Sciatic nerve (tissue), 2 donors: Measurements from ENCODE around the gene TP63. TPM values are rescaled to one million over a fixed set of nuclear protein-coding genes. Genes with fewer than 3 reads are reported as not detected.

Experiments used
- ATAC-seq: fragments of 200-7000 bp; cut with Tn5 transposase; one replicate; pipeline ENCODE4 v1.9.1; 2020; ENCODE audit warnings: mild to moderate bottlenecking, moderate library complexity
- DNase-seq: peaks from one replicate; pipeline ENCODE4 v3.0.0-alpha.2; 2020; ENCODE audit warnings: low spot score
- intact Hi-C: fragments of 100-400 bp; cut with DNase I; formaldehyde crosslinking; loops from one replicate; pipeline ENCODE4 v1.14.2; 2022
- total RNA-seq: library from RNA; stranded (reverse); fragmentation: NEBNext Ultra II Directional; extraction: Animal tissue kit (Norgen Biotek cat#: 25700); gene quantifications from one replicate; pipeline ENCODE4 v1.2.1, GENCODE V29; 2021
- donor health status: DM: no; HTN: no; CAD: no.
- donor health status: DM: no; HTN: no; CAD: no.

Gene TP63
- total RNA-seq, 1 donor from 2014 or later: 7.2 TPM

DNA sequence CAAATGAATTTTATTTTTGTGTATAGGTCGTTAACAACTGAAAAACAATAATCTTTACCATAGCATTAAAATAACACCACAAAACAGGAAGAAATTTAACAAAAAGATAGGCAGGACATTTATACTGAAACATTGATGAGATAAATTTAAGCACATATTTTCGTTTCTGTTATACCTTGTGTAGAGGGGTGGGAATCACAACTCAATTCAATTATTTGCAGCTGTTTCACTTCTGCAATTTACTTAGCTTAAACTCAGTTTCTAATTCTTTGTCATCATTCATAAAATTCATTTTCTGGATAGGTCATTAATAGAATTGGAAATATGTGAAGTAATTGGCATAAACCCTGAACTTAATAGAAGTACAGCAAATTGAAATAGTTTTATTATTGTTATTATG, 42.3 kb downstream of the TP63 start:
- no peak for ATAC-seq
- DNase-seq: no peak
- intact Hi-C loops: no loop called here

DNA sequence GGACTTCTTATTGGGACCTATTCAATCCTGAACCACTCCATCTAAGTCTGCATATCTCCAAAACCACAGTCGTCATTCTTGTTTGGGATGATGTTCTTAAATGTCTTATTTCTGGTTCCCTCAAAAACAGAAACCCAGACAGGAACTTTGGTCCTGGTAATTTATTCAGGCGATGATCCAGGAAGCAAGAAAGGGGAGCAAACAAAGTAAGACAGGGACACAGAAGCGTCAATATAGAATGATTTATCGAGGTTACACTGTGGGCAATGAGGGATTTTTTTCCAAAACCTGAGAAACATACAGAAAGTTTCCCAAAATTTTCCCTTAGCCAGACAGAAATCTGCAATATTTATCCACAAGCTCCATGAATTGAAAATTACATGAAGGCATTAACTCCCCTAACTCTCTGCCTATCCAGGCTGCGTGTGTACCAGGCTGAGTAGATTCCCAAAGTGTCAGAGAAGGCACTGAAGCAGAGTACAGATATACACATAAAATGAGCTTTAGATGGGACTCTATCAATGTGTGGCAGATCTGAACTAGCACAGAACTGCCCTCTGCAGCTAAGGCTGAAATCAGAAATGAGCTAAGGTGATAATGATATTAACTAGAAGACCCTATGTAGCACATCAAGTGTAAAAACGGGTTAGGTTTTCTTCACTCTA, 43.2 kb downstream of the TP63 start:
- ATAC-seq: no peak
- intact Hi-C loops: no loop called here
- DNase-seq: no peak

DNA sequence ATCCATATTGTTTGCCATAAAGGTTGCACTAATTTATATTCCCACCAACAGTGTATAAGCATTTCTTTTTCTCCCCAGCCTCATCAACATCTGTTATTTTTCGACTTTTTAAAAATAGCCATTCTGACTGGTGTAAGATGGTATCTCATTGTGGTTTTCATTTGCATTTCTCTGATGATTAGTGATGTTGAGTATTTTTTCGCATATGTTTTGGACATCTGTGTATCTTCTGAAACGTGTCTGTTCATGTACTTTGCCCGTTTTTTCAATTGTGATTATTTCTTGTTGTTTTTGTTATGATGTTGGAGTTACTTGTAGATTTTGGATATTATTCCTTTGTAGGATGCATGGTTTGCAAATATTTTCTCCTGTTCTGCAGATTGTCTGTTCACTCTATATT, 46.5 kb downstream of the TP63 start:
- intact Hi-C loops: no loop called here
- DNase-seq: no peak
- ATAC-seq: no peak

DNA sequence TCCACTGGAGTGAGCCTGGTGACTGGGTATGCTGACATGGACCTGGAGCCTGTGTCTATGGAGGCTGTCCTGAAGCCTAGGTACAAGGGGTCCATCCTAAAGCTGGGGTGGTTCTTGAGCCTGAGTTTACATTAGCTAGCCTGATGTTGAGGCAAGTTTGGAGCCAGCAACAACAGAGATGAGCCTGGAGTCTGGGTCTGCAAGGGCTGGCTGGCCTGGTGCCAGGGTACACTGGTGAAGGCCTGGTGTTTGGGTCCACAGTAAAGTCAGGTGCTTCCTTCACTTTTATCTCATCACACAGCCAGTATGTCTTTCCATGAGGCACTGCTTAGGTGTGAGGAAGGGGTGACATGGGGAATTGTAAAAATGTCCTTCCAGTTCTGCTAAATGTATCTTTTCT, 49.5 kb downstream of the TP63 start:
- intact Hi-C loops: no loop called here
- DNase-seq (no peak), ATAC-seq (no peak)

DNA sequence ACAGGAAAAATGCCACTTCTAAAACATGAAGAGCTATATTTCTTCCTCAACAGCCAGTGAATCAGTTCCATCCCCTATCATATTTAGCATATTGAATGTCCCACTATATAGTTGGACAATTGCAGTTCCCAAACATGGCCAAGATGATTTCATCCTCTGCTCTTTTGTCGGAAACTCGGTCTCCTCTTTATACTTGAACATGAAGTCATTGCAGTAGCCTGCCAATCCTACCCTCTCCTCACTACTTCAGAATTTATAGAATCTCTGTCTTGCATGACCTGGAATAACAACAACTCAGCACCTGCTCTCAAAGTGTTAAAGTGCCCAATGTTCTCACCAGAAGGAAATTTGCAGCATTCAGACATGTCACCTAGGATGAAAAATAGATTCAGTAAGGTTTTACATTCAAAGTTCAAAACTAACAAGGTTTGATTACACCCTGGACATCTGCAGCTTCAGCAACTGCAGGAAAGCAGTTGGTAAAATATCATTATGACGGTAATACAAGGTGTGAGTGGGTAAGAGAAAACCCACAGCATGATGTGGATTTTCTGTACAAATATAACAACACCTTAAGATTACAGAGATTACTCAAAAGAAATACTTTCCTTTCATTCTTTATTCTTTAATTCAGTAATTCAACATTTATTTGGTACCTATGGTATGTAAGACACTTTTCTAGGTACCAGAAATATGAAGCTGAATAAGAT, 52.5 kb downstream of the TP63 start:
- intact Hi-C loops: no loop called here

DNA sequence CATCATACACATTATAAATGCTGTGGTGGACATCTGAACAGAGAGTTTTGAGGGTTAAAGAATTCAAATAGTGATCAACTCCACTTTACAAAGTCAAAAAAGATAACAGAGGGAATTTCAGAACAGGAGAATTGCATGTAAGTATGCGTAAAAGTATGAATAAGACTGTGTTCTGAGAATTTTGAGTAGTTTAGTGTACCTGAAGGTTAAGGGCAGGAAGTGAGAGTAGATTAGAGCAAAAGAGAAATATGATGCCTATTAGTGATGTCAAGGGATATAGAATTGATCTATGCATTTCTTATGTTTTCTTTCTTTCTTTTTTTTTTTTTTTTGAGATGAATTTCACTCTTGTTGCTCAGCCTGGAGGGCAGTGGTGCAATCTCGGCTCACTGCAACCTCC, 53.1 kb downstream of the TP63 start:
- ATAC-seq (no peak), DNase-seq (no peak)
- intact Hi-C loops: no loop called here

More for the DNA sequence above, 52.5 kb downstream of the TP63 start:
- DNase-seq (no peak), ATAC-seq (no peak)

DNA sequence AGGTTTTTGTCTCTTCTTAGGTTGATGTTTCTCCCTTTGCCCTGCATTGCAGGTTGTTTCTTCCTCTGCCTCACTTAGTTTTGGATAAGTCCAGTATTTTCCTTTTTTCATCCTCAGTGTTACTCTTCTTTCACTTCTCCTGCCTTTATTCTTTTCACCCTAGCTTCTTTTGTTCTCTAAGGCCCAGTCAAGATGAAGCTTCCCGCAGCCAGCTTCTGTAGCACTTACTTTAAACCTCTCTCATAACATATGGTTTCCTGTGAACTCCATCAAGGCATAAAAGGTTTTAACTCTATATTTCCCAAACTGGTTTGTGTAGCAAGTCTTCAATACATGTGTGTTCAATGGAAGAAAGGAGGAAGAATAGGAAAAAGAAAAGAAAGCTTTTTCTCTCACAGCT, 54.1 kb downstream of the TP63 start:
- ATAC-seq (no peak), DNase-seq (no peak)
- intact Hi-C loops: no loop called here

DNA sequence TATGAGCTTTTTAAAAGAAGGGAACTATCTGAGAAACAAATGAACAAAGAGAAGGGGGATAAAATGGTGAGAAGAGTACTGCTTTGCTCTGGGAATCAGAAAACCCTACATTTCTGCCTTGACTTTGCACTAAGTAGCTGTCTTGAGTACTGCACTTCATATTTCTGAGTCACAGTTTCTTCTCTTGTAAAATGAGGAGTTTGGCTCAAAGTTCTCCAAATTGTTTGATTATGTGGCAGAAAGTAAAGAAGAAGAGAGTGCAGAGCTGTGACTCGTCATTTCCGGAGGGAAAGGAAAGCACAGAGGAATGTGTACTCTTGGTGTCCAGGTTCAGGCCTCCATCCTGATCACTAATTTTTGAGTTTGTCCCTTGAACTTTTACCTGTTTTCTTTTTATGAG, 54.7 kb downstream of the TP63 start:
- DNase-seq: no peak
- intact Hi-C loops: no loop called here
- ATAC-seq: no peak

DNA sequence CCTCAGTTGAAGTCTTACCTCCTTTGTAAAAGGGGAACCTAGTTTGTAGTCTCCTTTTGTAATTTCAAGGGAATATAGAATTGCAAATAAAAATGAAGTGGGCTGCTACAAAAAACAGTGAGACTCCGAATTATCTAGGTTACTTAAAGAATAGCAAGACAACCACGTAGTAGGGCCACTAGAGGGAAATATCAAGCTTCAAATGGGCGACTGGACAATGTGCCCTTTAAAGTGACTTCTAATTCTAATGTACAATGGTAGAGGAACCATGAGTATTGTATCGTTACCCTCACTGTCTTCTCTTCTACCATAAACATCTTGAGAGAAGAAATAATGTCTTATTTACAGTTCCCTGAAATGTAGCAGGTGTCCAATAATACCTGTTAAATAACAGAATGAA, 56.3 kb downstream of the TP63 start:
- ATAC-seq (no peak), DNase-seq (no peak)
- intact Hi-C loops: no loop called here

DNA sequence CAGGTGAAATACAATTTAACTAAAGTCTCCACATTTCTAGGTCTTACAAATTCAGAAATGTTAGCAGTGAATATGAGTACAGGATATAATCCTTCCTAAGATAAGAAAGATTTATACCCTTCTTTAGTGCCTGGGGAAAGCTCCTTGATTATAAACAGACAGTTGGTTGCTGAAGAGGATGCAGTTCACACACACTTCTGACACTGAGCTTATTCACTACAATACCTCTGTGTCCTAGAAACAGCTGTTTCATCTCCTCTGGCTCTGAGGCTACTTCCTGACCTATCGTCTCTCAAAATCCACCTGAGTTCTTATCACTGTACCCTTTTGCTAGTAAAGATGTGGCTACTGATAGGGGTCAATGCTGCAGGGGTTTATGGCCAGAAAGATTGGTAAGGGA, 57.1 kb downstream of the TP63 start:
- ATAC-seq: no peak
- DNase-seq: no peak
- intact Hi-C loops: no loop called here

DNA sequence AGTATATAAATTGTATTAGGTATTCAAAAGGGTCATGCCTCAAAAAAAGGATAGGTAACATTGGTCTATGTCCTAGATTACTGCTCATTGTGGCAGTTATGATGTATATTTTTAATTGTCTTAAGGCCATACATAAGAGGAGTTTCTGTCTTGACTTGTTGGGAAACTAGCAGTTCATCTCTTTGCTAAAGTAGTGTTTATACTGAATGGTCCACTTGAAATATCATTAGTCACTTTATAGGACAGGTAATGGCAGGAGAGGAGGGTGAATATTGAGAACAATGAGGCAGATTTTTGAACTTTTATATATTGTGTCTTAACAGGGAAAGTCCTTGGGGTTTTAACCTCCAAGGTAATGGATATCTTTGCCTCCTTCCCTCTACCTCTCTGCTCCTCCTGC, 58.4 kb downstream of the TP63 start:
- ATAC-seq (no peak), DNase-seq (no peak)
- intact Hi-C loops: no loop called here

DNA sequence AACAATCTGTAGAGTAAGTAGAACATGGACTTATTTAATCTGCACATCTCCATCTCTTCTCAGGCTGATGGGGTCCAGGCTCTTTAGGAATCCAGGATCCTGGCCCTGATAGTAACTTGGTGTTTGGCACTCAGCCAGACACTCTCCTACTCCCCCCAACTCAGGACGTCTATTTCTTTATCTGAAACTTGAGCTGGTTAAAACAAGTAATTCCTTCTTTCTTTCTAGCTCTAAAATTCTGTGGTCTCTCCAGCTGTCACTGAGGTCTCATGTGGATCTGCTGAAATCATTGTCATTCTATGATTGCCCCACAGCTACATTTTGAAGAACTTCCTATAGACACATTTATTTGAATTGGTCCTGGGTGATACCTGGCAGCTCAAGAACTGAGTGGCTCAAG, 59.0 kb downstream of the TP63 start:
- no peak for ATAC-seq
- intact Hi-C loops: no loop called here
- DNase-seq: no peak

DNA sequence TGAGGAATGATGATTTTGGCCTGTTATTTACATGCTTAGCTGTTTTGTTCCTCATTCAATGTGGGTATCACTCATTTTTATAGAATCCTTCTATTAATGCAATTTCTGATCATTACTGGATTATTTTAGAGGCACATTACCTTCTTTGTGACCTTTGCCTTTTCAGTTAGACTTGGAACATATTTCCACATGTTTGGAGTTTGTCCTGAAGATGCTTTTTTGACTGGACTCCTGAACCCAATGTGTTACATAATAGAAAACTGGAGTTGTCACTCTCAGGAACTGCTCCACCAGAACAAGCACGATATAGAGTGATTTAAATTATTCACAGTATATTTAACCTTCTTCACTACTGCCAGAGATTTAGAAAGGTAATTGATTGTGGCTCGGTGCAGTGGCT, 59.5 kb downstream of the TP63 start:
- intact Hi-C loops: no loop called here
- DNase-seq (no peak), ATAC-seq (no peak)

DNA sequence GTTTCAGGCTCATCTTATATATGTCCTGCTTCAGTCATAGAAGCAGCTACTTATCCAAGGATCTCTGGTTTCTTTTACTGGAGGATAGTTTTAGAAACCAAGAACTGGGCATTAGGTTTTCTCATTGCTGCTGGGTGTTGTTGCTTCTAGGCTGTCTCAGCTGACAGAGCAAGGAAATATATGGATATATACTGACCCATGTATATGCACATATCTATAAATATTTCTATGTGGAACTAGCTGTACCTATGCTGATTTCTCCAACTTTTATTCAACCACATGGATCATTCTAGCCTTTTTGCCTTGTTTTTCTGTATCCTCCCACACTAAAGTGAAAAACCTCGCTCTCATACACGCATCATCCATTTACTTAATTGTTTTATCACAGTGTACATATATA, 64.2 kb downstream of the TP63 start:
- no peak for ATAC-seq
- DNase-seq: no peak
- intact Hi-C loops: no loop called here

DNA sequence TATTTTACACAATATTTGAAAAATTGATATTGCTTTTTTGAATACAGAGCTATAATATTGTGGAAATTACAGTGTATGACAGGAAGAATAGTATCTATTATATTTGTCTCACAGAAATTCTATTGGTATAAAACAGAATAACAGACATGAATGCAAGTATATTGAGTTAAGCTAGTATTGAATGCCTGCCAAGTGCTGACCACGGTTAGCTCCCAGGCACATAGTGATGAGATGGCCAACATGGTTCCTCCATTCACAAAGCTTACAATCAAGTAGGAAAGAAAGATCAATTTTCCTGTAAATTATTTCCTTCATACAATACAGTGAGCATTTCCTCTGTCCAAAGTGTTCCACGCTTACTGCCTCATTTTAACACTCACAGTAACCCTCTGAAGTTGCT, 67.6 kb downstream of the TP63 start:
- DNase-seq: no peak
- intact Hi-C loops: no loop called here
- ATAC-seq: no peak

DNA sequence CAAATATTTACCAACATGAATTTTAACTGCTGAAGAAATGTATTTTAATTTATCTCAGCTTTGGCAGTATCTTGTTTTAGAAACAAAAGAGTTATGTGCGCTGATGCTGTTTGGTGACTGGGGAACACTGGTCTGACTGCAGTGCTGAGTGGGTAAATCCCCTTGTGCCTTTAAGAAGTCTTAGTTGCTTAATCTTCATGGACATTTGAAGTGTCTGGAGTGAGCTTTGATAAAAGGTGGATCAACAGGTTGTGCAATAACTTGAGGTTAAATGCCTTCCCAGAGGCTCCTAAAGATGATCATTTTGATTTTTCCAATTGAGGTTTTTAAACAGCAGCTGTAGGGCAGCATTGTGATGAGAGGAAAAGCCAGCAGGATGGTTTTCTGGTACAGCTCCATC, 68.7 kb downstream of the TP63 start:
- intact Hi-C loops: no loop called here
- DNase-seq (no peak), ATAC-seq (no peak)

DNA sequence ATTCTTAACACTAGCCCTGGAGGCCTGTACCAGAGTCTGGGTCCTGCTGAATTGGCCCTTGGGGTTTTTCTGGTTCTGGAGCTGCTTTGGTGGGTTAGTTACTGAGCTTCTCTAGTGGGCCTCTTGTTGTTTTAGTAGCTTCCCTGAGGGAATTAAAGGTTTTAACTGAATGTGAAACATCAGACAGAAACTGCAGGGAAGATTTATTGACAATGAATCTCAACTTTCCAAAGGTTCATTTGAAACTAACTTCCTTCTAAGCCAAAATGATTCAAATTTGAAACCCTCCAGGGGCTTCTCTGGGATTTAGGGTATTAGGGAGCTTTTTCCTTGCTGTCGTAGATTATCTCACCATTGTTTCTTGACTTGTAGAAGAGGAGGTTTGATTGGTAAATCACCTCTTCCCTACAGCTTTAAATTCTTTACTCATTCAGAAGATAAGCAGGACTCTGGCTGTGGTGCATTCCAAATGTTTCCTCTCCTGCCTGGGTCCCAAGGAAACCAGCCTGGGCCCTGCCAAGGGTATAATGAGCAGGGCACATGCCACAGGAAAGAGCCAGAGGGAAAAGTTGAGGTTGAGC, 71.0 kb downstream of the TP63 start:
- intact Hi-C loops: no loop called here
- no peak for ATAC-seq

DNA sequence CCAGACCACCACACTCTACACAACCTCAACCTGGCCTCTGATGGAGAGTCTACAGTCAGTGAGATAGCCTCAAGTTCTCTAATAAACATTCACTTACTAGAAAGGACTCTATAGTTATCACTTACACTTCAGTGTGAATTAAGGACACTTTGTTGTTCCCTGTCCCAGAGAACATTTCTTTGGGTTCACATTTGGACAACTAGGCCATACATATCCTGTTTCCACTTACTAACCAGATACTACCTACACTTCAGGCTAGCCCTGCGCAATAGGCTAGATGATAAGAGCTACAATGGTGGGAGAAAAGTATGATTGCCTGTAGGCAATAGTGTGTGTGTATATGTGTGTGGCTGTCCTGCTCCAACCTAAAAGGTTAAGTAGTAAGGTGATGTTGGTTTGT, 72.7 kb downstream of the TP63 start:
- DNase-seq (no peak), ATAC-seq (no peak)
- intact Hi-C loops: no loop called here

More for the DNA sequence above, 71.0 kb downstream of the TP63 start:
- DNase-seq: no peak

DNA sequence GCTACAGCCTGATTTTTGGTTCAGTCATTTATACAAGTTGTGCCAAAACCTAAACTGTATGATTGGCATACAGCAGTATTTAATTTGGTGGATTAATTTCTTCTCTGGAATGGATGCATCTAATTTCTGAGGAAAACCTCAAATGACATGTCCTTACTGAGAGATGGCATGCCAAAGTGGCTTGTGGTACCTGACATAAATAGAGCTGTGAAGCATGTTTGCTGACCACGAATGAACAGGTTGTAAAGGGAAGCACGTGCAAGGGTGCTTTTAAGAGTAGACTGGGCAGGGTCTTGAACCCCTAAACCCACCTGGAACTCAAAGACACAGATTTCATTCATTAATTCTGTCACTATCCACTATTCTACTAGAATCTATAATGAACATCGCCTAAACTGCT, 77.2 kb downstream of the TP63 start:
- no peak for DNase-seq
- intact Hi-C loops: no loop called here
- no peak for ATAC-seq

DNA sequence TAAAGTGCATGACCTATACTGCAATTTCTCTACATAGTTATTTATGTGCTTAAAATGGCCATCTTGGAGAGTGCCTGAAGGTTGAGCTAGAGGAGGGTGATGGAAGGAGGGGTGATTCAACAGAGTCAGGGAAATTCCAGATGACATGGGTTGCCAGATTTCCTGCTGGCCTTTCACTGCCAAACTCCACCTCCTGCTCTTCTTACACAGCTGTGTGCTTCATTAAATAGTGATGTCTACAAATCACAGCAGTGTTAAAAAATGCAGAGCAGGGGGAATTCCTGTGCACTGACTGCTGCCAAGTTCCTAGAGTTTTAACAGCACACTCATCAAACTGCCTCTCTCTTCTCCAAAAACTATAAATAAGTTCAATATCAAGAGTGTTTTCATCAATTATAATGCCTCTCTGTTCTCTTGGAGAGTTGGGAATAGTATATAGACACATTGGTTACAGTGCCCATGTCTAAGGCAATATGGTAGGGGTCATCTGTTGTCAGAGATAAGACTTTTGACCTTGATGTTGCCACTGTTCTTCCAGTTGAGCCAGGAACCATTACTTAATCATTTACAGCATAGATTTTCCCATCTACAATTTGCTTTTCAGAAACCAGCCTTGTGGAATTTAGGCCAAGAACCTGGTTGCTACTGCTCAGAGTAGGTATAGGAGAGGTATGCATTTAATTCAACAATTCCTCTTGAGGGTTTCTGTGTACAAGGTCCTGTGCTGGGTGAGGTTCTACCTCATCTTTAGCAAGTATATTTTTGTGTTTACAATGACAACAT, 79.6 kb downstream of the TP63 start:
- ATAC-seq (peak; percentile 95), DNase-seq (peak; percentile 60)
- intact Hi-C loops: no loop called here
